Stimulated activated naive CD8-positive, alpha-beta T cell treated with anti-CD3 and anti-CD28 coated beads, Interleukin-15, Interleukin-2, amounts not matched to agents 100 ng/mL and 50 ng/mL, for 24 hours (primary cell): Measurements from ENCODE around the gene SLC50A1.

Source experiments
- H3K27ac Mint-ChIP-seq: one replicate; pipeline ENCODE4 v1.8.0; 2021; ENCODE audit warnings: mild to moderate bottlenecking, mixed read lengths
- H3K27me3 Mint-ChIP-seq: one replicate; pipeline ENCODE4 v1.8.0; 2021; ENCODE audit warnings: mixed read lengths
- H3K36me3 Mint-ChIP-seq: one replicate; pipeline ENCODE4 v1.8.0; 2021; ENCODE audit warnings: low read depth, mixed read lengths
- H3K4me1 Mint-ChIP-seq: one replicate; pipeline ENCODE4 v1.8.0; 2021; ENCODE audit warnings: low read depth, mixed read lengths
- H3K4me3 Mint-ChIP-seq: one replicate; pipeline ENCODE4 v1.8.0; 2021; ENCODE audit warnings: mild to moderate bottlenecking, mixed read lengths
- H3K9me3 Mint-ChIP-seq: one replicate; pipeline ENCODE4 v1.8.0; 2021; ENCODE audit warnings: mixed read lengths

The SLC50A1 gene

GRCh38 chr1:155135415-155136028 lies at the start of gene SLC50A1:
Gene SLC50A1 (plus strand): TSS chr1:155135852. CDS start chr1:155135912, 60 bp downstream.
- H3K36me3 Mint-ChIP-seq, result peaks cover 23% of the 10 kb centered on the region
- H3K4me3 Mint-ChIP-seq, result peak within 1 kb of the TSS; percentile 93
- peak within 1 kb of the TSS; percentile 100 for H3K27ac Mint-ChIP-seq
- H3K4me1 Mint-ChIP-seq, result peaks cover 47% of the 10 kb centered on the region
- no peaks in the 10 kb centered on the region for H3K9me3 Mint-ChIP-seq
- no peaks in the 10 kb centered on the region for H3K27me3 Mint-ChIP-seq

GRCh38 chr1:155086128-155086741 lies 49.4 kb upstream of the SLC50A1 start:
- Mint-ChIP-seq H3K27me3 (peaks cover 30% of the 10 kb centered on the region), H3K36me3 (no peaks in the 10 kb centered on the region), H3K4me1 (peaks cover 37% of the 10 kb centered on the region), H3K4me3 (peak overlapping the region; percentile 61), H3K9me3 (no peaks in the 10 kb centered on the region), H3K27ac (peak overlapping the region; percentile 49)

- Mint-ChIP-seq H3K36me3 (no peaks in the 10 kb centered on the region), H3K27me3 (peaks cover 24% of the 10 kb centered on the region), H3K4me3 (no peak overlapping the region), H3K9me3 (no peaks in the 10 kb centered on the region), H3K4me1 (peaks cover 31% of the 10 kb centered on the region), H3K27ac (no peak overlapping the region)
Measured at GRCh38 chr1:155086856-155087535, 48.7 kb upstream of the SLC50A1 start.

- no peak overlapping the region for H3K4me3 Mint-ChIP-seq
- H3K36me3 Mint-ChIP-seq, result no peaks in the 10 kb centered on the region
- H3K9me3 Mint-ChIP-seq, result no peaks in the 10 kb centered on the region
- peaks cover 8% of the 10 kb centered on the region for H3K27me3 Mint-ChIP-seq
- no peaks in the 10 kb centered on the region for H3K4me1 Mint-ChIP-seq
- no peak overlapping the region for H3K27ac Mint-ChIP-seq
Measured at GRCh38 chr1:155091071-155092051, 44.3 kb upstream of the SLC50A1 start.

- no peaks in the 10 kb centered on the region for H3K4me1 Mint-ChIP-seq
- H3K4me3 Mint-ChIP-seq, result no peak overlapping the region
- peaks cover 8% of the 10 kb centered on the region for H3K27me3 Mint-ChIP-seq
- H3K9me3 Mint-ChIP-seq, result no peaks in the 10 kb centered on the region
- H3K27ac Mint-ChIP-seq, result no peak overlapping the region
- H3K36me3 Mint-ChIP-seq, result no peaks in the 10 kb centered on the region
Measured at GRCh38 chr1:155092131-155092530, 43.5 kb upstream of the SLC50A1 start.

- Mint-ChIP-seq H3K27ac (no peak overlapping the region), H3K9me3 (no peaks in the 10 kb centered on the region), H3K4me3 (no peak overlapping the region)
Measured at GRCh38 chr1:155092641-155093040, 43.0 kb upstream of the SLC50A1 start.

GRCh38 chr1:155093911-155094621 lies 41.6 kb upstream of the SLC50A1 start:
- H3K4me1 Mint-ChIP-seq, result no peaks in the 10 kb centered on the region
- H3K27me3 Mint-ChIP-seq, result peaks cover 8% of the 10 kb centered on the region
- no peaks in the 10 kb centered on the region for H3K36me3 Mint-ChIP-seq
- H3K9me3 Mint-ChIP-seq, result no peaks in the 10 kb centered on the region
- H3K4me3 Mint-ChIP-seq, result no peak overlapping the region
- no peak overlapping the region for H3K27ac Mint-ChIP-seq

More at GRCh38 chr1:155092641-155093040, 43.0 kb upstream of the SLC50A1 start:
- Mint-ChIP-seq H3K36me3 (no peaks in the 10 kb centered on the region), H3K4me1 (no peaks in the 10 kb centered on the region), H3K27me3 (peaks cover 8% of the 10 kb centered on the region)

- no peaks in the 10 kb centered on the region for H3K4me1 Mint-ChIP-seq
- peaks cover 8% of the 10 kb centered on the region for H3K27me3 Mint-ChIP-seq
- no peak overlapping the region for H3K4me3 Mint-ChIP-seq
- no peaks in the 10 kb centered on the region for H3K9me3 Mint-ChIP-seq
- H3K36me3 Mint-ChIP-seq, result no peaks in the 10 kb centered on the region
- no peak overlapping the region for H3K27ac Mint-ChIP-seq
Measured at GRCh38 chr1:155094622-155094948, 41.1 kb upstream of the SLC50A1 start.

GRCh38 chr1:155099331-155099730 lies 36.3 kb upstream of the SLC50A1 start:
- no peaks in the 10 kb centered on the region for H3K36me3 Mint-ChIP-seq
- H3K4me3 Mint-ChIP-seq, result no peak overlapping the region
- no peaks in the 10 kb centered on the region for H3K4me1 Mint-ChIP-seq
- no peak overlapping the region for H3K27ac Mint-ChIP-seq
- no peaks in the 10 kb centered on the region for H3K9me3 Mint-ChIP-seq
- peaks cover 11% of the 10 kb centered on the region for H3K27me3 Mint-ChIP-seq

GRCh38 chr1:155103325-155103724 lies 32.3 kb upstream of the SLC50A1 start:
- H3K27ac Mint-ChIP-seq, result no peak overlapping the region
- no peaks in the 10 kb centered on the region for H3K36me3 Mint-ChIP-seq

GRCh38 chr1:155104605-155105534 lies 30.8 kb upstream of the SLC50A1 start:
- H3K36me3 Mint-ChIP-seq, result no peaks in the 10 kb centered on the region
- no peaks in the 10 kb centered on the region for H3K9me3 Mint-ChIP-seq
- peaks cover 3% of the 10 kb centered on the region for H3K27me3 Mint-ChIP-seq
- H3K27ac Mint-ChIP-seq, result no peak overlapping the region
- no peak overlapping the region for H3K4me3 Mint-ChIP-seq
- no peaks in the 10 kb centered on the region for H3K4me1 Mint-ChIP-seq

More at GRCh38 chr1:155103325-155103724, 32.3 kb upstream of the SLC50A1 start:
- no peaks in the 10 kb centered on the region for H3K4me1 Mint-ChIP-seq
- H3K27me3 Mint-ChIP-seq, result peaks cover 3% of the 10 kb centered on the region
- no peak overlapping the region for H3K4me3 Mint-ChIP-seq
- no peaks in the 10 kb centered on the region for H3K9me3 Mint-ChIP-seq

GRCh38 chr1:155105604-155106011 lies 30.0 kb upstream of the SLC50A1 start:
- Mint-ChIP-seq H3K27ac (no peak overlapping the region), H3K4me1 (no peaks in the 10 kb centered on the region), H3K27me3 (peaks cover 3% of the 10 kb centered on the region), H3K9me3 (no peaks in the 10 kb centered on the region), H3K36me3 (no peaks in the 10 kb centered on the region), H3K4me3 (no peak overlapping the region)

GRCh38 chr1:155106862-155107261 lies 28.8 kb upstream of the SLC50A1 start:
- Mint-ChIP-seq H3K27me3 (no peaks in the 10 kb centered on the region), H3K27ac (no peak overlapping the region), H3K36me3 (no peaks in the 10 kb centered on the region), H3K9me3 (no peaks in the 10 kb centered on the region), H3K4me3 (no peak overlapping the region), H3K4me1 (no peaks in the 10 kb centered on the region)
